SK-N-SH (cell line): ENCODE data around the gene GUCY2C. TPM values are rescaled to one million over a fixed set of nuclear protein-coding genes. Genes with fewer than 3 reads are reported as not detected.

Source experiments
- CTCF ChIA-PET: fragments of 300-600, 350-600 bp; formaldehyde crosslinking; extraction: SDS; loops from one replicate; lab custom pipeline; 2021; lab: Yijun Ruan, JAX
- POLR2A ChIA-PET: fragments of 350-600 bp; sonication (Branson Sonifier 250); formaldehyde crosslinking; extraction: SDS; loops from one replicate; lab custom pipeline; 2020; ENCODE audit warnings: antibody characterized with exemption, inconsistent platforms; lab: Yijun Ruan, JAX
- DNase-seq: peaks from one replicate; pipeline ENCODE4 v3.0.0; 2012
- H2AFZ ChIP-seq: fragments of 200-600 bp; sonication (generic); 2 replicates; pipeline ENCODE4 v1.8.1; 2016; ENCODE audit warnings: antibody characterized with exemption, mild to moderate bottlenecking, low read depth
- H3F3A ChIP-seq: fragments of 200-600 bp; sonication (generic); replicated peaks from 2 replicates; pipeline ENCODE3; 2016; ENCODE audit warnings: antibody characterized with exemption, mild to moderate bottlenecking; ENCODE audit not compliant: insufficient read depth
- H3K27ac ChIP-seq, 2 experiments: fragments of 200-500 bp in 1 of 2; fragments of 200-600 bp in 1 of 2; sonication (Bioruptor generic) in 1 of 2; sonication (generic), shearing (Covaris generic) in 1 of 2; 2 replicates each; pipeline versions ENCODE4 v1.5.1 to v1.6.1; 2014 to 2016; ENCODE audit warnings: low read depth in 2 of 2, inconsistent platforms in 1 of 2, low read length in 1 of 2, mild to moderate bottlenecking in 1 of 2, mixed read lengths in 1 of 2
- H3K27me3 ChIP-seq: fragments of 200-600 bp; sonication (generic), shearing (Covaris generic); 2 replicates; pipeline ENCODE4 v1.6.1; 2016; ENCODE audit warnings: mixed run types; ENCODE audit not compliant: insufficient read depth
- H3K36me3 ChIP-seq, 2 experiments: fragments of 200-500 bp in 1 of 2; fragments of 200-600 bp in 1 of 2; sonication (Bioruptor generic) in 1 of 2; sonication (generic) in 1 of 2; replicated peaks in 1 of 2; 2 replicates each; pipeline versions ENCODE3 to v1.5.1; 2014 to 2016; ENCODE audit warnings: low read length in 1 of 2, mild to moderate bottlenecking in 1 of 2; ENCODE audit not compliant: insufficient read depth in 2 of 2, control insufficient read depth in 1 of 2
- H3K4me1 ChIP-seq, 2 experiments: fragments of 200-500 bp in 1 of 2; fragments of 200-600 bp in 1 of 2; sonication (Bioruptor generic) in 1 of 2; sonication (generic), shearing (Covaris generic) in 1 of 2; 2 replicates each; pipeline versions ENCODE4 v1.5.1 to v1.6.1; 2014 to 2016; ENCODE audit warnings: low read depth in 1 of 2, low read length in 1 of 2, mixed run types in 1 of 2; ENCODE audit not compliant: insufficient read depth in 2 of 2, control insufficient read depth in 1 of 2
- H3K4me2 ChIP-seq: fragments of 200-600 bp; sonication (generic), shearing (Covaris generic); 2 replicates; pipeline ENCODE4 v1.6.1; 2017; ENCODE audit warnings: mixed run types
- H3K4me3 ChIP-seq, 2 experiments: fragments of 200-500 bp in 1 of 2; fragments of 200-600 bp in 1 of 2; sonication (Bioruptor generic) in 1 of 2; sonication (generic), shearing (Covaris generic) in 1 of 2; 2 replicates each; pipeline versions ENCODE4 v1.5.1 to v1.8.1; 2014 to 2016; ENCODE audit warnings: low read depth in 2 of 2, inconsistent platforms in 1 of 2, low read length in 1 of 2, mild to moderate bottlenecking in 1 of 2, mixed read lengths in 1 of 2, moderate library complexity in 1 of 2
- H3K79me2 ChIP-seq: fragments of 200-600 bp; sonication (generic); 2 replicates; pipeline ENCODE4 v1.8.1; 2017; ENCODE audit warnings: mild to moderate bottlenecking; ENCODE audit not compliant: insufficient read depth
- H3K9ac ChIP-seq: fragments of 200-600 bp; sonication (generic); 2 replicates; pipeline ENCODE4 v1.6.1; 2017; ENCODE audit warnings: mixed run types
- H3K9me2 ChIP-seq: fragments of 200-600 bp; sonication (generic); 2 replicates; pipeline ENCODE4 v1.6.1; 2017; ENCODE audit warnings: mixed run types
- H3K9me3 ChIP-seq: fragments of 200-600 bp; sonication (generic); 2 replicates; pipeline ENCODE4 v1.6.1; 2017; ENCODE audit warnings: mixed run types, mild to moderate bottlenecking, moderate library complexity
- H4K20me1 ChIP-seq: fragments of 200-600 bp; sonication (generic); 2 replicates; pipeline ENCODE4 v1.6.1; 2017; ENCODE audit warnings: mild to moderate bottlenecking, mixed run types; ENCODE audit not compliant: insufficient read depth
- CHD2 ChIP-seq: fragments of 150-350 bp; IDR thresholded peaks from 2 replicates; pipeline ENCODE4 v1.6.1; 2018; ENCODE audit warnings: low read length; ENCODE audit not compliant: partially characterized antibody
- GABPA ChIP-seq: IDR thresholded peaks from 2 replicates; pipeline ENCODE4 v1.4.0; 2012; ENCODE audit warnings: low read depth, mild to moderate bottlenecking
- GATA2 ChIP-seq: sonication (generic); formaldehyde crosslinking; IDR thresholded peaks from 2 replicates; pipeline ENCODE4 v1.5.0; 2020; ENCODE audit warnings: mild to moderate bottlenecking, missing genetic modification reagents
- JUND ChIP-seq: IDR thresholded peaks from 2 replicates; pipeline ENCODE4 v1.4.0; 2012
- MXI1 ChIP-seq: IDR thresholded peaks from 2 replicates; pipeline ENCODE4 v1.6.1; 2012; ENCODE audit warnings: mild to moderate bottlenecking, low read depth, low read length, improper control_type of control experiment
- NFIC ChIP-seq: IDR thresholded peaks from 2 replicates; pipeline ENCODE4 v1.4.0; 2012; ENCODE audit warnings: borderline replicate concordance
- POLR2AphosphoS5 ChIP-seq: IDR thresholded peaks from 2 replicates; pipeline ENCODE4 v1.6.1; 2012; ENCODE audit warnings: low read depth, low read length
- SIN3A ChIP-seq: IDR thresholded peaks from 2 replicates; pipeline ENCODE4 v1.6.1; 2012; ENCODE audit warnings: low read depth, mild to moderate bottlenecking, low read length, moderate library complexity, borderline replicate concordance
- SMC3 ChIP-seq: IDR thresholded peaks from 2 replicates; pipeline ENCODE4 v1.6.1; 2012; ENCODE audit warnings: low read depth, low read length, improper control_type of control experiment
- WGBS: methylation state at CpG from one replicate; pipeline ENCODE4 v1.1.6; 2017; ENCODE audit warnings: low lambda C conversion rate; 5-methylcytosine and 5-hydroxymethylcytosine counted together
- polyA plus RNA-seq, 3 experiments: library from polyadenylated mRNA; depleted of rRNA; stranded (reverse); fragments of >200 nt; gene quantifications; 2 replicates each; pipeline ENCODE4 v1.2.3, GENCODE V29; 2012
- TF ChIP-seq, protein P1 (sequence below): IDR thresholded peaks from 2 replicates; pipeline ENCODE4 v1.4.0; 2012; ENCODE audit warnings: low read depth, borderline replicate concordance
- TF ChIP-seq, protein P2 (sequence below): IDR thresholded peaks from 2 replicates; pipeline ENCODE4 v1.4.0; 2012; ENCODE audit warnings: low read depth
- TF ChIP-seq, protein P3 (sequence below): IDR thresholded peaks from 2 replicates; pipeline ENCODE4 v1.4.0; 2012; ENCODE audit warnings: low read depth, borderline replicate concordance

Gene GUCY2C
- polyA plus RNA-seq, 1 of the 3 experiments (the other 2 are of a cell fraction) = not detected

DNA sequence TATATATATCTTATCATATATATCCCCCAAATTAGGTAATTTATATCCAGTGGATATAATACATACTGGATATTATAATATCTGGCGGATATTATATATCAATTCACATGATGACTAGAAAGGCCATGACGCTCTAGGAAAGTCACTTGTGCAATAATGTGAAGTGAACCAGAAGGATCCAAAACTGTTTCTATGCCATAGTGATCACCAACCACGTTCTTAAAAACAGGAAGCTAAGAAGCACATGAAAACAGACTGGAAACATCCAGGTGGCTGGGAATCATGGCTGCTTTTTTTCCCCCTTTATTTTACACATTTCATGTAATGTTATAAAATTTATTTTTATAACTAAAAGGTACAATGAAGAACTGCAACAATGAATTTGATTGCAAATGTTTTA lies 1.4 kb downstream of the GUCY2C start:
- no peaks in the 10 kb centered on the region for H3F3A ChIP-seq
- no peak overlapping the region for H2AFZ ChIP-seq
- no peaks in the 10 kb centered on the region for H3K4me1 ChIP-seq
- no peaks in the 10 kb centered on the region for H3K79me2 ChIP-seq
- no peak overlapping the region for H3K27ac ChIP-seq
- H3K9ac ChIP-seq = no peak overlapping the region
- no peaks in the 10 kb centered on the region for H3K9me3 ChIP-seq
- no peaks in the 10 kb centered on the region for H4K20me1 ChIP-seq
- H3K4me2 ChIP-seq = no peak overlapping the region
- no peak for TF ChIP-seq NFIC
- no peak for TF ChIP-seq SIN3A
- no peak for TF ChIP-seq SMC3
- TF ChIP-seq, protein P1, sequence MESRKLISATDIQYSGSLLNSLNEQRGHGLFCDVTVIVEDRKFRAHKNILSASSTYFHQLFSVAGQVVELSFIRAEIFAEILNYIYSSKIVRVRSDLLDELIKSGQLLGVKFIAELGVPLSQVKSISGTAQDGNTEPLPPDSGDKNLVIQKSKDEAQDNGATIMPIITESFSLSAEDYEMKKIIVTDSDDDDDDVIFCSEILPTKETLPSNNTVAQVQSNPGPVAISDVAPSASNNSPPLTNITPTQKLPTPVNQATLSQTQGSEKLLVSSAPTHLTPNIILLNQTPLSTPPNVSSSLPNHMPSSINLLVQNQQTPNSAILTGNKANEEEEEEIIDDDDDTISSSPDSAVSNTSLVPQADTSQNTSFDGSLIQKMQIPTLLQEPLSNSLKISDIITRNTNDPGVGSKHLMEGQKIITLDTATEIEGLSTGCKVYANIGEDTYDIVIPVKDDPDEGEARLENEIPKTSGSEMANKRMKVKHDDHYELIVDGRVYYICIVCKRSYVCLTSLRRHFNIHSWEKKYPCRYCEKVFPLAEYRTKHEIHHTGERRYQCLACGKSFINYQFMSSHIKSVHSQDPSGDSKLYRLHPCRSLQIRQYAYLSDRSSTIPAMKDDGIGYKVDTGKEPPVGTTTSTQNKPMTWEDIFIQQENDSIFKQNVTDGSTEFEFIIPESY = no peak
- TF ChIP-seq, protein P2, sequence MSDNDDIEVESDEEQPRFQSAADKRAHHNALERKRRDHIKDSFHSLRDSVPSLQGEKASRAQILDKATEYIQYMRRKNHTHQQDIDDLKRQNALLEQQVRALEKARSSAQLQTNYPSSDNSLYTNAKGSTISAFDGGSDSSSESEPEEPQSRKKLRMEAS = no peak
- TF ChIP-seq, protein P3, sequence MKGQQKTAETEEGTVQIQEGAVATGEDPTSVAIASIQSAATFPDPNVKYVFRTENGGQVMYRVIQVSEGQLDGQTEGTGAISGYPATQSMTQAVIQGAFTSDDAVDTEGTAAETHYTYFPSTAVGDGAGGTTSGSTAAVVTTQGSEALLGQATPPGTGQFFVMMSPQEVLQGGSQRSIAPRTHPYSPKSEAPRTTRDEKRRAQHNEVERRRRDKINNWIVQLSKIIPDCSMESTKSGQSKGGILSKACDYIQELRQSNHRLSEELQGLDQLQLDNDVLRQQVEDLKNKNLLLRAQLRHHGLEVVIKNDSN = no peak
- TF ChIP-seq MXI1 = no peak
- DNase-seq = no peak
- ChIA-PET CTCF (no interaction called here), POLR2A (no interaction called here)
- no peak overlapping the region for H3K4me3 ChIP-seq
- WGBS = 26% methylated on average over 3 of the region's 3 CpGs
- H3K9me2 ChIP-seq = no peaks in the 10 kb centered on the region
- H3K36me3 ChIP-seq = no peaks in the 10 kb centered on the region
- no peaks in the 10 kb centered on the region; the same call in 1 of the 2 replicates for H3K27me3 ChIP-seq

DNA sequence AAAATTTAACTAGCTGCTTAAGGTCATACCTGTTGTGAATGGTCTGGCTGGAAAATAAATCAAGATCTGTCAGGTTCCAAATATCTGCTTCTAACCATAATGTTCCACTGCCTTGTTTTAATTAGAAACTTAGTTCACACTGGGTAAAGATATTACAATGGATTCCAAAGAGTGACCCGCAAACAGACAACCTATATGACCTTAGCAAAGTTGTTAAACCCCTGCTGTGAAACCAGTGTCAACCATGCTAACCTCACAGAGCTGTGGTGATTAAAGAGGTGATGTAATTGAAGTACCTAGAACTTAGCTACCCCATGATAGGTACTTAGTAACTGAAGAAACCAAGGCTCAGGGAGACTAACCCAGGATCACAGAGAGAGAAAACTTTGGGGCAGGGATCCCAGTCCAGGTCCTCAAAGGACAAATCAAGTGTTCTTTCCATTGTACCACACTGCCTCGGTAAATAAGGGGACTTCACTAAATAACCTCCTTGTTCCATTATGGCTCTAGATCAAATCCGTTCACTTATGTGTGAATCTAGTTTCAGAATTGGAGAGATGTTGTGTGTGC lies 2.2 kb downstream of the GUCY2C start:
- H3F3A ChIP-seq = no peaks in the 10 kb centered on the region
- H3K4me3 ChIP-seq = no peak overlapping the region
- H2AFZ ChIP-seq = no peak overlapping the region
- no peaks in the 10 kb centered on the region for H3K36me3 ChIP-seq
- no peaks in the 10 kb centered on the region for H3K79me2 ChIP-seq
- H3K9me3 ChIP-seq = no peaks in the 10 kb centered on the region
- no peak overlapping the region for H3K27ac ChIP-seq
- H3K9me2 ChIP-seq = no peaks in the 10 kb centered on the region
- H3K9ac ChIP-seq = no peak overlapping the region
- no peaks in the 10 kb centered on the region for H3K4me1 ChIP-seq
- no peaks in the 10 kb centered on the region; the same call in 1 of the 2 replicates for H3K27me3 ChIP-seq
- TF ChIP-seq POLR2AphosphoS5 (no peak), GATA2 (CRISPR knock-in tag) (no peak), MXI1 (no peak), JUND (no peak), GABPA (no peak), CHD2 (no peak)
- 9% methylated on average over 3 of the region's 3 CpGs for WGBS
- ChIA-PET CTCF (interaction anchor here (1.9 kb wide), 1 partner anchor 22 kb away, joined by 6 read pairs; no protein-coding TSS in a partner anchor), POLR2A (no interaction called here)
- no peak overlapping the region for H3K4me2 ChIP-seq
- no peaks in the 10 kb centered on the region for H4K20me1 ChIP-seq
- DNase-seq = no peak
